ENCODE measurements around the gene NUP98.

Gene NUP98

GRCh38 chr11:3683039-3683438 is 114.3 kb downstream of the NUP98 start:
- Histone ChIP-seq H3K9me3 (ENCODE audit: control insufficient read depth, low read depth, low read length) (no peaks in the 10 kb centered on the region), H3K27ac (ENCODE audit: low read length) (no peak overlapping the region), H3K9ac (ENCODE audit: low read length) (no peak overlapping the region), H3K27me3 (ENCODE audit: control insufficient read depth, insufficient read depth, low read length) (no peaks in the 10 kb centered on the region), H3K4me1 (ENCODE audit: control insufficient read depth, low read depth, low read length) (no peaks in the 10 kb centered on the region), H3K36me3 (ENCODE audit: control insufficient read depth, low read depth, low read length) (peaks cover 93% of the 10 kb centered on the region), H3K4me3 (ENCODE audit: low read length) (no peak overlapping the region)

GRCh38 chr11:3679077-3679476 is 118.3 kb downstream of the NUP98 start:
- no peak overlapping the region for H3K27ac ChIP-seq (ENCODE audit: low read length)
- no peak overlapping the region for H3K4me3 ChIP-seq (ENCODE audit: low read length)
- H3K36me3 ChIP-seq (ENCODE audit: control insufficient read depth, low read depth, low read length) = peaks cover 95% of the 10 kb centered on the region
- no peaks in the 10 kb centered on the region for H3K9me3 ChIP-seq (ENCODE audit: control insufficient read depth, low read depth, low read length)
- no peaks in the 10 kb centered on the region for H3K4me1 ChIP-seq (ENCODE audit: control insufficient read depth, low read depth, low read length)
- no peaks in the 10 kb centered on the region for H3K27me3 ChIP-seq (ENCODE audit: control insufficient read depth, insufficient read depth, low read length)
- no peak overlapping the region for H3K9ac ChIP-seq (ENCODE audit: low read length)

GRCh38 chr11:3675971-3676370 is 121.4 kb downstream of the NUP98 start:
- no peaks in the 10 kb centered on the region for H3K27me3 ChIP-seq (ENCODE audit: control insufficient read depth, insufficient read depth, low read length)
- H3K9me3 ChIP-seq (ENCODE audit: control insufficient read depth, low read depth, low read length) = no peaks in the 10 kb centered on the region
- H3K9ac ChIP-seq (ENCODE audit: low read length) = no peak overlapping the region
- H3K36me3 ChIP-seq (ENCODE audit: control insufficient read depth, low read depth, low read length) = peaks cover 76% of the 10 kb centered on the region
- no peaks in the 10 kb centered on the region for H3K4me1 ChIP-seq (ENCODE audit: control insufficient read depth, low read depth, low read length)
- H3K27ac ChIP-seq (ENCODE audit: low read length) = no peak overlapping the region
- no peak overlapping the region for H3K4me3 ChIP-seq (ENCODE audit: low read length)

- Histone ChIP-seq H3K4me1 (ENCODE audit: control insufficient read depth, low read depth, low read length) (no peaks in the 10 kb centered on the region), H3K9ac (ENCODE audit: low read length) (no peak overlapping the region), H3K27ac (ENCODE audit: low read length) (no peak overlapping the region), H3K27me3 (ENCODE audit: control insufficient read depth, insufficient read depth, low read length) (no peaks in the 10 kb centered on the region), H3K4me3 (ENCODE audit: low read length) (no peak overlapping the region), H3K36me3 (ENCODE audit: control insufficient read depth, low read depth, low read length) (peaks cover 58% of the 10 kb centered on the region), H3K9me3 (ENCODE audit: control insufficient read depth, low read depth, low read length) (no peaks in the 10 kb centered on the region)
Measured at GRCh38 chr11:3674189-3674588, 123.2 kb downstream of the NUP98 start.

GRCh38 chr11:3671334-3672254 is 125.8 kb downstream of the NUP98 start, which contains the start of gene CHRNA10:
Gene CHRNA10 (minus strand): TSS chr11:3671384. CDS start chr11:3671312, 72 bp downstream.
- Histone ChIP-seq H3K4me1 (ENCODE audit: control insufficient read depth, low read depth, low read length) (no peaks in the 10 kb centered on the region), H3K4me3 (ENCODE audit: low read length) (no peak within 1 kb of the TSS), H3K27ac (ENCODE audit: low read length) (no peak within 1 kb of the TSS), H3K36me3 (ENCODE audit: control insufficient read depth, low read depth, low read length) (peaks cover 33% of the 10 kb centered on the region), H3K9me3 (ENCODE audit: control insufficient read depth, low read depth, low read length) (no peaks in the 10 kb centered on the region), H3K27me3 (ENCODE audit: control insufficient read depth, insufficient read depth, low read length) (no peaks in the 10 kb centered on the region), H3K9ac (ENCODE audit: low read length) (no peak within 1 kb of the TSS)

- H3K9ac ChIP-seq (ENCODE audit: low read length) = no peak overlapping the region
- H3K27ac ChIP-seq (ENCODE audit: low read length) = no peak overlapping the region
- no peaks in the 10 kb centered on the region for H3K4me1 ChIP-seq (ENCODE audit: control insufficient read depth, low read depth, low read length)
- no peaks in the 10 kb centered on the region for H3K27me3 ChIP-seq (ENCODE audit: control insufficient read depth, insufficient read depth, low read length)
- peaks cover 15% of the 10 kb centered on the region for H3K36me3 ChIP-seq (ENCODE audit: control insufficient read depth, low read depth, low read length)
- H3K9me3 ChIP-seq (ENCODE audit: control insufficient read depth, low read depth, low read length) = no peaks in the 10 kb centered on the region
- H3K4me3 ChIP-seq (ENCODE audit: low read length) = no peak overlapping the region
Measured at GRCh38 chr11:3669742-3670183, 127.6 kb downstream of the NUP98 start.

GRCh38 chr11:3669128-3669527 is 128.2 kb downstream of the NUP98 start:
- Histone ChIP-seq H3K4me1 (ENCODE audit: control insufficient read depth, low read depth, low read length) (no peaks in the 10 kb centered on the region), H3K9ac (ENCODE audit: low read length) (no peak overlapping the region), H3K27ac (ENCODE audit: low read length) (no peak overlapping the region), H3K27me3 (ENCODE audit: control insufficient read depth, insufficient read depth, low read length) (no peaks in the 10 kb centered on the region), H3K9me3 (ENCODE audit: control insufficient read depth, low read depth, low read length) (no peaks in the 10 kb centered on the region), H3K4me3 (ENCODE audit: low read length) (no peak overlapping the region), H3K36me3 (ENCODE audit: control insufficient read depth, low read depth, low read length) (peaks cover 9% of the 10 kb centered on the region)

- H3K36me3 ChIP-seq (ENCODE audit: control insufficient read depth, low read depth, low read length) = peaks cover 1% of the 10 kb centered on the region
- H3K27me3 ChIP-seq (ENCODE audit: control insufficient read depth, insufficient read depth, low read length) = no peaks in the 10 kb centered on the region
- no peak overlapping the region for H3K4me3 ChIP-seq (ENCODE audit: low read length)
- H3K4me1 ChIP-seq (ENCODE audit: control insufficient read depth, low read depth, low read length) = no peaks in the 10 kb centered on the region
- no peaks in the 10 kb centered on the region for H3K9me3 ChIP-seq (ENCODE audit: control insufficient read depth, low read depth, low read length)
- no peak overlapping the region for H3K9ac ChIP-seq (ENCODE audit: low read length)
- H3K27ac ChIP-seq (ENCODE audit: low read length) = no peak overlapping the region
Measured at GRCh38 chr11:3667149-3668035, 130.0 kb downstream of the NUP98 start.

GRCh38 chr11:3666023-3666530 is 131.3 kb downstream of the NUP98 start:
- Histone ChIP-seq H3K9me3 (ENCODE audit: control insufficient read depth, low read depth, low read length) (no peaks in the 10 kb centered on the region), H3K36me3 (ENCODE audit: control insufficient read depth, low read depth, low read length) (no peaks in the 10 kb centered on the region), H3K27ac (ENCODE audit: low read length) (no peak overlapping the region), H3K4me1 (ENCODE audit: control insufficient read depth, low read depth, low read length) (no peaks in the 10 kb centered on the region), H3K9ac (ENCODE audit: low read length) (no peak overlapping the region), H3K4me3 (ENCODE audit: low read length) (no peak overlapping the region), H3K27me3 (ENCODE audit: control insufficient read depth, insufficient read depth, low read length) (no peaks in the 10 kb centered on the region)

GRCh38 chr11:3665336-3666022 is 131.9 kb downstream of the NUP98 start:
- no peaks in the 10 kb centered on the region for H3K4me1 ChIP-seq (ENCODE audit: control insufficient read depth, low read depth, low read length)
- no peaks in the 10 kb centered on the region for H3K36me3 ChIP-seq (ENCODE audit: control insufficient read depth, low read depth, low read length)
- no peak overlapping the region for H3K9ac ChIP-seq (ENCODE audit: low read length)
- no peaks in the 10 kb centered on the region for H3K9me3 ChIP-seq (ENCODE audit: control insufficient read depth, low read depth, low read length)
- H3K4me3 ChIP-seq (ENCODE audit: low read length) = no peak overlapping the region
- H3K27me3 ChIP-seq (ENCODE audit: control insufficient read depth, insufficient read depth, low read length) = no peaks in the 10 kb centered on the region
- H3K27ac ChIP-seq (ENCODE audit: low read length) = no peak overlapping the region

Measured in iPS-18a (cell line).